ENCODE results near the gene KPNA4. TPM values are rescaled to one million over a fixed set of nuclear protein-coding genes. Genes with fewer than 3 reads are reported as not detected.
"Not testable (repeated sequence)": the region's sequence is repeated elsewhere in the genome, so short reads cannot be mapped to it uniquely, and the experiment has no call there.

The KPNA4 gene
- total RNA-seq, 1 experiment from 2014 or later, result 76.7 TPM

DNA sequence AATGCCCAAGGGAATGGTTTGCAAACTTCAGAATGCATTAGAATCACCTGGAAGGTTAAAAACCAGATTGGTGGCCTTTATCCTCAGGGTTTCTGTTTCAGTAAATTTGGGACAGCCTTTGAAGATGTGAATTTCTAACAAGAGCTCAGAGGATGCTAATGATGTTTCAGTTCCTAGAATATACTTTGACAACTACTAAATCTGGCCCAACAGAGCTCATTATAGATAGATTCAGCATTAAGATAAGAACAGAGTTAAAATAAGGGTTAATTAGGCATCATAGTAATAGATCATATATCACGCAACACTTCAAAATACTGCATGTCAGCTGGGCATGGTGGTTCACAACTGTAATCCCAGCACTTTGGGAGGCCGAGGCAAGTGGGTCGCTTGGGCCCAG is 9.3 kb upstream of the KPNA4 start:
- no peak overlapping the region for H3K14ac ChIP-seq (ENCODE audit: insufficient read depth, low read length)
- H3K4me1 Mint-ChIP-seq, result no peaks in the 10 kb centered on the region
- H4K20me1 ChIP-seq (ENCODE audit: control insufficient read depth, insufficient read depth, insufficient read length), result no peaks in the 10 kb centered on the region
- no peaks in the 10 kb centered on the region for H3K23me2 ChIP-seq (ENCODE audit: insufficient read length, low read depth, low read length, poor library complexity, severe bottlenecking)
- H2BK5ac ChIP-seq (ENCODE audit: insufficient read length, low read length), result no peak overlapping the region
- TF ChIP-seq, protein P1, sequence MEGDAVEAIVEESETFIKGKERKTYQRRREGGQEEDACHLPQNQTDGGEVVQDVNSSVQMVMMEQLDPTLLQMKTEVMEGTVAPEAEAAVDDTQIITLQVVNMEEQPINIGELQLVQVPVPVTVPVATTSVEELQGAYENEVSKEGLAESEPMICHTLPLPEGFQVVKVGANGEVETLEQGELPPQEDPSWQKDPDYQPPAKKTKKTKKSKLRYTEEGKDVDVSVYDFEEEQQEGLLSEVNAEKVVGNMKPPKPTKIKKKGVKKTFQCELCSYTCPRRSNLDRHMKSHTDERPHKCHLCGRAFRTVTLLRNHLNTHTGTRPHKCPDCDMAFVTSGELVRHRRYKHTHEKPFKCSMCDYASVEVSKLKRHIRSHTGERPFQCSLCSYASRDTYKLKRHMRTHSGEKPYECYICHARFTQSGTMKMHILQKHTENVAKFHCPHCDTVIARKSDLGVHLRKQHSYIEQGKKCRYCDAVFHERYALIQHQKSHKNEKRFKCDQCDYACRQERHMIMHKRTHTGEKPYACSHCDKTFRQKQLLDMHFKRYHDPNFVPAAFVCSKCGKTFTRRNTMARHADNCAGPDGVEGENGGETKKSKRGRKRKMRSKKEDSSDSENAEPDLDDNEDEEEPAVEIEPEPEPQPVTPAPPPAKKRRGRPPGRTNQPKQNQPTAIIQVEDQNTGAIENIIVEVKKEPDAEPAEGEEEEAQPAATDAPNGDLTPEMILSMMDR (conservative IDR thresholded peaks at IDR 0.05), result no peak
- H4K8ac ChIP-seq (replicated peaks; ENCODE audit: insufficient read length, low read depth, low read length), result no peak overlapping the region
- no peaks in the 10 kb centered on the region; the same call in 1 of the 2 replicates for H3K27me3 Mint-ChIP-seq (ENCODE audit: low read depth)
- H3K4me2 ChIP-seq (ENCODE audit: insufficient read depth, insufficient read length, low read length), result no peak overlapping the region
- no peak overlapping the region for H3K4me3 Mint-ChIP-seq
- no peak overlapping the region for H2BK120ac ChIP-seq (ENCODE audit: low read depth, low read length, poor library complexity, severe bottlenecking)
- no peak overlapping the region for H2AK5ac ChIP-seq (ENCODE audit: insufficient read length, low read length)
- H3K18ac ChIP-seq (ENCODE audit: insufficient read length, low read depth, low read length), result no peak overlapping the region
- no CpG with 5 or more reads among the region's 3 CpGs for WGBS (ENCODE audit: extremely low coverage, insufficient read length, low lambda C conversion rate)
- H3K27me3 ChIP-seq (ENCODE audit: insufficient read depth, low read length), result no peaks in the 10 kb centered on the region
- H3K27ac ChIP-seq (ENCODE audit: insufficient read length, low read depth, low read length), result no peak overlapping the region
- no peak overlapping the region for H3K4ac ChIP-seq (ENCODE audit: low read depth, low read length)
- no peak overlapping the region for H2AFZ ChIP-seq (ENCODE audit: low read length)
- H3T11ph ChIP-seq (ENCODE audit: low read length), result no peak overlapping the region
- no peaks in the 10 kb centered on the region for H3K4me1 ChIP-seq (ENCODE audit: insufficient read depth, low read length)
- no peak overlapping the region for H2BK20ac ChIP-seq (ENCODE audit: low read depth, low read length, poor library complexity, severe bottlenecking)
- DNase-seq, result no peak
- no peak overlapping the region for H3K56ac ChIP-seq (ENCODE audit: insufficient read length, low read depth, low read length)
- H2BK12ac ChIP-seq (ENCODE audit: insufficient read length, low read depth, low read length), result no peak overlapping the region
- no peak overlapping the region for H2BK15ac ChIP-seq (ENCODE audit: low read depth, low read length)
- H3K9me3 Mint-ChIP-seq, result no peaks in the 10 kb centered on the region; a peak in 3 of 5 replicates
- no peak overlapping the region for H3K9ac ChIP-seq (ENCODE audit: extremely low read depth, insufficient read length, low read length)
- no peaks in the 10 kb centered on the region for H3K9me3 ChIP-seq (ENCODE audit: control insufficient read depth, low read depth, low read length)
- H3K79me2 ChIP-seq (ENCODE audit: insufficient read depth, low read length), result no peaks in the 10 kb centered on the region
- no peak overlapping the region for H4K5ac ChIP-seq (ENCODE audit: insufficient read length, low read depth, low read length)
- 0 out of 7 replicates have a peak, but pooled peaks cover 0 to under 1% (median 0%) of the 10 kb centered on the region in 3 experiments for H3K36me3 Mint-ChIP-seq (ENCODE audit: insufficient read depth in 1 of 3, low read depth in 3 of 3)
- H3K27ac Mint-ChIP-seq, result no peak overlapping the region
- no peak overlapping the region for H3K23ac ChIP-seq (ENCODE audit: insufficient read length, low read depth, low read length)
- H3K79me1 ChIP-seq (ENCODE audit: insufficient read depth, low read depth, low read length, poor library complexity, severe bottlenecking), result no peaks in the 10 kb centered on the region
- H4K91ac ChIP-seq (ENCODE audit: insufficient read length, low read depth, low read length), result no peak overlapping the region

DNA sequence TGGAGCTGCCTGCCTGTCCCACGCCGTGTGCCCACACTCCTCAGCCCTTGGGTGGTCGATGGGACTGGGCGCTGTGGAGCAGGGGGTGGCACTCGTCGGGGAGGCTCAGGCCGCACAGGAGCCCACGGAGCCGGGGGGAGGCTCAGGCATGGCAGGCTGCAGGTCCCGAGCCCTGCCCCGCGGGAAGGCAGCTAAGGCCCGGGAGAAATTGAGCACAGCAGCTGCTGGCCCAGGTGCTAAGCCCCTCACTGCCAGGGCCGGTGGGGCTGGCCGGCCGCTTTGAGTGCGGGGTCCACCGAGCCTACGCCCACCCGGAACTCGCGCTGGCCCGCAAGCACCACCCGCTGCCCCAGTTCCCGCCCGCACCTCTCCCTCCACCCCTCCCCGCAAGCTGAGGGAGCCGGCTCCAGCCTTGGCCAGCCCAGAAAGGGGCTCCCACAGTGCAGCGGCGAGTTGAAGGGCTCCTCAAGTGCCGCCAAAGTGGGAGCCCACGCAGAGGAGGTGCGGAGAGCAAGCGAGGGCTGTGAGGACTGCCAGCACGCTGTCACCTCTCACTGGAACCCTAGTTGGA is 8.7 kb upstream of the KPNA4 start:
- not testable (repeated sequence) for H3K79me2 ChIP-seq (ENCODE audit: insufficient read depth, low read length); H3K23me2 ChIP-seq (ENCODE audit: insufficient read length, low read depth, low read length, poor library complexity, severe bottlenecking); H3K9me3 ChIP-seq (ENCODE audit: control insufficient read depth, low read depth, low read length); H3K9me3 Mint-ChIP-seq; H3K18ac ChIP-seq (ENCODE audit: insufficient read length, low read depth, low read length); H3K27me3 ChIP-seq (ENCODE audit: insufficient read depth, low read length); H2BK12ac ChIP-seq (ENCODE audit: insufficient read length, low read depth, low read length); H3K27ac ChIP-seq (ENCODE audit: insufficient read length, low read depth, low read length); H3K79me1 ChIP-seq (ENCODE audit: insufficient read depth, low read depth, low read length, poor library complexity, severe bottlenecking); H2BK15ac ChIP-seq (ENCODE audit: low read depth, low read length); H2BK5ac ChIP-seq (ENCODE audit: insufficient read length, low read length); H4K20me1 ChIP-seq (ENCODE audit: control insufficient read depth, insufficient read depth, insufficient read length); H3K4me1 Mint-ChIP-seq; H2BK20ac ChIP-seq (ENCODE audit: low read depth, low read length, poor library complexity, severe bottlenecking); H4K8ac ChIP-seq (replicated peaks; ENCODE audit: insufficient read length, low read depth, low read length); H3K4me3 Mint-ChIP-seq; H3K14ac ChIP-seq (ENCODE audit: insufficient read depth, low read length); H3T11ph ChIP-seq (ENCODE audit: low read length); H3K36me3 Mint-ChIP-seq (ENCODE audit: insufficient read depth in 1 of 3, low read depth in 3 of 3); H2AK5ac ChIP-seq (ENCODE audit: insufficient read length, low read length); H3K9ac ChIP-seq (ENCODE audit: extremely low read depth, insufficient read length, low read length); H2AFZ ChIP-seq (ENCODE audit: low read length); H3K4me1 ChIP-seq (ENCODE audit: insufficient read depth, low read length); H3K27me3 Mint-ChIP-seq (ENCODE audit: low read depth); H3K23ac ChIP-seq (ENCODE audit: insufficient read length, low read depth, low read length); H4K91ac ChIP-seq (ENCODE audit: insufficient read length, low read depth, low read length); H3K27ac Mint-ChIP-seq; H3K4me2 ChIP-seq (ENCODE audit: insufficient read depth, insufficient read length, low read length); DNase-seq; H2BK120ac ChIP-seq (ENCODE audit: low read depth, low read length, poor library complexity, severe bottlenecking); H3K4ac ChIP-seq (ENCODE audit: low read depth, low read length); H3K56ac ChIP-seq (ENCODE audit: insufficient read length, low read depth, low read length); H4K5ac ChIP-seq (ENCODE audit: insufficient read length, low read depth, low read length)
- WGBS (ENCODE audit: extremely low coverage, insufficient read length, low lambda C conversion rate), result no CpG with 5 or more reads among the region's 35 CpGs
